Upper lobe of left lung (tissue), 4 donors: ENCODE results near the gene CEP250.

ENCODE experiments used
- CTCF ChIP-seq, 6 experiments: fragments of 450-650 bp in 4 of 6; fragments of 200-600 bp in 2 of 6; sonication (generic) in 2 of 6; IDR thresholded peaks; one replicate each; pipeline ENCODE4 v1.5.1; 2016 to 2019; ENCODE audit warnings: antibody characterized with exemption in 6 of 6
- POLR2A ChIP-seq, 4 donors: fragments of 450-650 bp; IDR thresholded peaks; one replicate each; pipeline ENCODE4 v1.5.1; 2016 to 2017; ENCODE audit warnings: antibody characterized with exemption in 4 of 4, mild to moderate bottlenecking in 2 of 4
- POLR2AphosphoS5 ChIP-seq, 2 donors: sonication (generic); formaldehyde crosslinking; IDR thresholded peaks; one replicate each; pipeline ENCODE4 v1.5.1; 2017; ENCODE audit warnings: antibody characterized with exemption in 2 of 2

GRCh38 chr20:35462351-35462750 lies 7.0 kb downstream of the CEP250 start:
- TF ChIP-seq CTCF (IDR thresholded peaks at IDR 0.05), result no peak
- no peak for TF ChIP-seq POLR2A (IDR thresholded peaks at IDR 0.05)
- TF ChIP-seq POLR2AphosphoS5 (IDR thresholded peaks at IDR 0.05), result no peak
